T-helper 17 cell (primary cell): ENCODE measurements around the gene RWDD1. TPM values are rescaled to one million over a fixed set of nuclear protein-coding genes. Genes with fewer than 3 reads are reported as not detected.

ENCODE experiments used
- ATAC-seq: fragments of 150-1000 bp; cut with Tn5 transposase; 2 replicates; pipeline ENCODE4 v1.10.0; 2021; ENCODE audit warnings: mild to moderate bottlenecking, moderate library complexity
- DNase-seq, 3 donors: peaks; one replicate each; pipeline versions ENCODE4 v3.0.0 to v3.0.0-alpha.2; 2020 to 2021
- H3K9me3 ChIP-seq: one replicate; pipeline ENCODE4 v1.7.0; 2013; ENCODE audit warnings: low read length, mild to moderate bottlenecking; ENCODE audit not compliant: control insufficient read depth, poor library complexity, severe bottlenecking
- H3K27ac Mint-ChIP-seq: one replicate; pipeline ENCODE4 v1.8.0; 2022; ENCODE audit warnings: mild to moderate bottlenecking, moderate library complexity, mixed read lengths
- H3K27me3 Mint-ChIP-seq: one replicate; pipeline ENCODE4 v1.8.0; 2022; ENCODE audit warnings: mixed read lengths
- H3K36me3 Mint-ChIP-seq: one replicate; pipeline ENCODE4 v1.8.0; 2022; ENCODE audit warnings: low read depth, mixed read lengths
- H3K4me1 Mint-ChIP-seq: one replicate; pipeline ENCODE4 v1.8.0; 2022; ENCODE audit warnings: mild to moderate bottlenecking, mixed read lengths
- H3K4me3 Mint-ChIP-seq: one replicate; pipeline ENCODE4 v1.8.0; 2022; ENCODE audit warnings: mild to moderate bottlenecking, moderate library complexity, mixed read lengths
- total RNA-seq, 4 donors: library from RNA in 2 of 4; stranded (reverse) in 2 of 4; gene quantifications; one replicate each; pipeline ENCODE4 v1.2.3 and lab custom pipeline; 2022 to 2026

Gene RWDD1
- total RNA-seq, 2 donors from 2014 or later: 44.0 to 48.2 TPM

GRCh38 chr6:116543149-116543548 is 28.2 kb upstream of the RWDD1 start:
- H3K4me3 Mint-ChIP-seq: no peak overlapping the region
- no peak for DNase-seq
- H3K36me3 Mint-ChIP-seq: no peaks in the 10 kb centered on the region
- no peak overlapping the region for H3K27ac Mint-ChIP-seq
- no peak for ATAC-seq
- H3K27me3 Mint-ChIP-seq: peaks cover 63% of the 10 kb centered on the region
- H3K4me1 Mint-ChIP-seq: no peaks in the 10 kb centered on the region
- no peaks in the 10 kb centered on the region for H3K9me3 ChIP-seq

GRCh38 chr6:116545651-116546050 is 25.7 kb upstream of the RWDD1 start, which contains the start of gene TRAPPC3L:
Gene TRAPPC3L (minus strand): TSS chr6:116545684. CDS start chr6:116545514, 170 bp downstream.
- H3K27me3 Mint-ChIP-seq: peaks cover 50% of the 10 kb centered on the region
- peaks cover 3% of the 10 kb centered on the region for H3K4me1 Mint-ChIP-seq
- H3K36me3 Mint-ChIP-seq: peaks cover 2% of the 10 kb centered on the region
- no peak within 1 kb of the TSS for H3K27ac Mint-ChIP-seq
- ATAC-seq (no peak), DNase-seq (no peak)
- H3K9me3 ChIP-seq: no peaks in the 10 kb centered on the region
- H3K4me3 Mint-ChIP-seq: no peak within 1 kb of the TSS

GRCh38 chr6:116547358-116547757 is 23.9 kb upstream of the RWDD1 start:
- no peak overlapping the region for H3K4me3 Mint-ChIP-seq
- no peaks in the 10 kb centered on the region for H3K9me3 ChIP-seq
- H3K27me3 Mint-ChIP-seq: peaks cover 56% of the 10 kb centered on the region
- peaks cover 3% of the 10 kb centered on the region for H3K4me1 Mint-ChIP-seq
- no peak for DNase-seq
- no peak for ATAC-seq
- H3K27ac Mint-ChIP-seq: no peak overlapping the region
- H3K36me3 Mint-ChIP-seq: peaks cover 4% of the 10 kb centered on the region

- peak overlapping the region; percentile 19 for H3K27ac Mint-ChIP-seq
- no peak for ATAC-seq
- no peak overlapping the region for H3K4me3 Mint-ChIP-seq
- no peaks in the 10 kb centered on the region for H3K9me3 ChIP-seq
- peaks cover 52% of the 10 kb centered on the region for H3K27me3 Mint-ChIP-seq
- no peak for DNase-seq
- H3K4me1 Mint-ChIP-seq: peaks cover 3% of the 10 kb centered on the region
- H3K36me3 Mint-ChIP-seq: peaks cover 4% of the 10 kb centered on the region
Measured at GRCh38 chr6:116550796-116551195, 20.5 kb upstream of the RWDD1 start.

GRCh38 chr6:116553451-116553850 is 17.9 kb upstream of the RWDD1 start, which contains the start of gene CALHM4:
Gene CALHM4 (plus strand): TSS chr6:116553751. CDS start chr6:116553794, 43 bp downstream.
- DNase-seq: no peak
- no peak within 1 kb of the TSS for H3K4me3 Mint-ChIP-seq
- peaks cover 40% of the 10 kb centered on the region for H3K27me3 Mint-ChIP-seq
- H3K27ac Mint-ChIP-seq: no peak within 1 kb of the TSS
- H3K4me1 Mint-ChIP-seq: peaks cover 3% of the 10 kb centered on the region
- ATAC-seq: no peak
- H3K9me3 ChIP-seq: no peaks in the 10 kb centered on the region
- H3K36me3 Mint-ChIP-seq: peaks cover 4% of the 10 kb centered on the region

GRCh38 chr6:116556065-116556464 is 15.2 kb upstream of the RWDD1 start:
- DNase-seq (no peak), ATAC-seq (no peak)
- Mint-ChIP-seq H3K27me3 (peaks cover 34% of the 10 kb centered on the region), H3K4me1 (no peaks in the 10 kb centered on the region), H3K36me3 (no peaks in the 10 kb centered on the region), H3K27ac (no peak overlapping the region), H3K4me3 (no peak overlapping the region)
- H3K9me3 ChIP-seq: no peaks in the 10 kb centered on the region

GRCh38 chr6:116556814-116557415 is 14.4 kb upstream of the RWDD1 start:
- no peak for ATAC-seq
- no peak overlapping the region for H3K27ac Mint-ChIP-seq
- DNase-seq: no peak
- peaks cover 29% of the 10 kb centered on the region for H3K27me3 Mint-ChIP-seq
- no peaks in the 10 kb centered on the region for H3K4me1 Mint-ChIP-seq
- H3K9me3 ChIP-seq: no peaks in the 10 kb centered on the region
- no peak overlapping the region for H3K4me3 Mint-ChIP-seq
- no peaks in the 10 kb centered on the region for H3K36me3 Mint-ChIP-seq

- peaks cover 2% of the 10 kb centered on the region for H3K4me1 Mint-ChIP-seq
- H3K36me3 Mint-ChIP-seq: no peaks in the 10 kb centered on the region
- no peak overlapping the region for H3K27ac Mint-ChIP-seq
- DNase-seq (no peak), ATAC-seq (no peak)
- no peaks in the 10 kb centered on the region for H3K9me3 ChIP-seq
- H3K4me3 Mint-ChIP-seq: no peak overlapping the region
- H3K27me3 Mint-ChIP-seq: peaks cover 35% of the 10 kb centered on the region
Measured at GRCh38 chr6:116557893-116558292, 13.4 kb upstream of the RWDD1 start.

GRCh38 chr6:116560130-116560529 is 11.2 kb upstream of the RWDD1 start:
- DNase-seq (no peak), ATAC-seq (no peak)
- Mint-ChIP-seq H3K4me3 (no peak overlapping the region), H3K27ac (no peak overlapping the region), H3K36me3 (no peaks in the 10 kb centered on the region), H3K27me3 (peaks cover 40% of the 10 kb centered on the region), H3K4me1 (peaks cover 2% of the 10 kb centered on the region)
- H3K9me3 ChIP-seq: no peaks in the 10 kb centered on the region

- no peaks in the 10 kb centered on the region for H3K9me3 ChIP-seq
- peaks cover 37% of the 10 kb centered on the region for H3K27me3 Mint-ChIP-seq
- H3K4me1 Mint-ChIP-seq: peaks cover 2% of the 10 kb centered on the region
- H3K27ac Mint-ChIP-seq: no peak overlapping the region
- H3K36me3 Mint-ChIP-seq: no peaks in the 10 kb centered on the region
- ATAC-seq (peak; percentile 90), DNase-seq (peak; percentile 21 to 51 (median 46))
- H3K4me3 Mint-ChIP-seq: no peak overlapping the region
Measured at GRCh38 chr6:116561377-116562018, 9.8 kb upstream of the RWDD1 start.

- Mint-ChIP-seq H3K36me3 (no peaks in the 10 kb centered on the region), H3K27me3 (peaks cover 37% of the 10 kb centered on the region), H3K4me1 (peaks cover 2% of the 10 kb centered on the region), H3K4me3 (no peak overlapping the region), H3K27ac (no peak overlapping the region)
- no peak for DNase-seq
- ATAC-seq: no peak
- no peaks in the 10 kb centered on the region for H3K9me3 ChIP-seq
Measured at GRCh38 chr6:116562019-116562403, 9.3 kb upstream of the RWDD1 start.

- no peak overlapping the region for H3K4me3 Mint-ChIP-seq
- no peak overlapping the region for H3K27ac Mint-ChIP-seq
- peaks cover 37% of the 10 kb centered on the region for H3K27me3 Mint-ChIP-seq
- H3K9me3 ChIP-seq: no peaks in the 10 kb centered on the region
- DNase-seq: no peak
- ATAC-seq: no peak
- no peaks in the 10 kb centered on the region for H3K36me3 Mint-ChIP-seq
- H3K4me1 Mint-ChIP-seq: peaks cover 2% of the 10 kb centered on the region
Measured at GRCh38 chr6:116562614-116563013, 8.7 kb upstream of the RWDD1 start.

- H3K4me3 Mint-ChIP-seq: no peak overlapping the region
- H3K4me1 Mint-ChIP-seq: peaks cover 3% of the 10 kb centered on the region
- H3K36me3 Mint-ChIP-seq: no peaks in the 10 kb centered on the region
- no peak overlapping the region for H3K27ac Mint-ChIP-seq
- ATAC-seq (no peak), DNase-seq (no peak)
- H3K9me3 ChIP-seq: no peaks in the 10 kb centered on the region
- H3K27me3 Mint-ChIP-seq: peaks cover 37% of the 10 kb centered on the region
Measured at GRCh38 chr6:116563830-116564229, 7.5 kb upstream of the RWDD1 start.

- Mint-ChIP-seq H3K36me3 (no peaks in the 10 kb centered on the region), H3K4me3 (no peak overlapping the region), H3K27ac (no peak overlapping the region), H3K27me3 (peaks cover 37% of the 10 kb centered on the region), H3K4me1 (peaks cover 5% of the 10 kb centered on the region)
- ATAC-seq: no peak
- no peaks in the 10 kb centered on the region for H3K9me3 ChIP-seq
- DNase-seq: no peak
Measured at GRCh38 chr6:116564311-116564710, 7.0 kb upstream of the RWDD1 start.
